Measurements from ENCODE around the gene MCOLN1.

The MCOLN1 gene

GRCh38 chr19:7540761-7541474 is 18.5 kb downstream of the MCOLN1 start:
- H3K27ac Mint-ChIP-seq, result no peak overlapping the region
- no peaks in the 10 kb centered on the region for H3K9me3 Mint-ChIP-seq
- H3K4me3 Mint-ChIP-seq, result no peak overlapping the region
- H3K36me3 Mint-ChIP-seq (ENCODE audit: low read depth), result peaks cover 35% of the 10 kb centered on the region
- H3K4me1 Mint-ChIP-seq, result peaks cover 4% of the 10 kb centered on the region
- TF ChIP-seq CTCF (IDR thresholded peaks at IDR 0.05; ENCODE audit: unreplicated experiment in 3 of 3), result no peak
- no peaks in the 10 kb centered on the region for H3K27me3 Mint-ChIP-seq (ENCODE audit: low read depth)

GRCh38 chr19:7541475-7541824 is 19.0 kb downstream of the MCOLN1 start:
- H3K27ac Mint-ChIP-seq, result no peak overlapping the region
- peaks cover 35% of the 10 kb centered on the region for H3K36me3 Mint-ChIP-seq (ENCODE audit: low read depth)
- H3K4me3 Mint-ChIP-seq, result no peak overlapping the region
- no peaks in the 10 kb centered on the region for H3K27me3 Mint-ChIP-seq (ENCODE audit: low read depth)
- no peaks in the 10 kb centered on the region for H3K9me3 Mint-ChIP-seq
- no peak for TF ChIP-seq CTCF (IDR thresholded peaks at IDR 0.05; ENCODE audit: unreplicated experiment in 3 of 3)
- H3K4me1 Mint-ChIP-seq, result peaks cover under 1% of the 10 kb centered on the region

GRCh38 chr19:7541828-7542443 is 19.5 kb downstream of the MCOLN1 start:
- Mint-ChIP-seq H3K4me1 (no peaks in the 10 kb centered on the region), H3K27me3 (ENCODE audit: low read depth) (no peaks in the 10 kb centered on the region), H3K36me3 (ENCODE audit: low read depth) (peaks cover 33% of the 10 kb centered on the region), H3K9me3 (no peaks in the 10 kb centered on the region), H3K4me3 (no peak overlapping the region), H3K27ac (no peak overlapping the region)
- TF ChIP-seq CTCF (IDR thresholded peaks at IDR 0.05; ENCODE audit: unreplicated experiment in 3 of 3), result no peak

- H3K4me1 Mint-ChIP-seq, result no peaks in the 10 kb centered on the region
- no peaks in the 10 kb centered on the region for H3K27me3 Mint-ChIP-seq (ENCODE audit: low read depth)
- no peak overlapping the region for H3K27ac Mint-ChIP-seq
- no peak for TF ChIP-seq CTCF (IDR thresholded peaks at IDR 0.05; ENCODE audit: unreplicated experiment in 3 of 3)
- peaks cover 30% of the 10 kb centered on the region for H3K36me3 Mint-ChIP-seq (ENCODE audit: low read depth)
- no peak overlapping the region for H3K4me3 Mint-ChIP-seq
- no peaks in the 10 kb centered on the region for H3K9me3 Mint-ChIP-seq
These were observed 20.3 kb downstream of the MCOLN1 start for GRCh38 chr19:7542556-7543348.

GRCh38 chr19:7544626-7545025 is 22.2 kb downstream of the MCOLN1 start:
- Mint-ChIP-seq H3K4me1 (no peaks in the 10 kb centered on the region), H3K27me3 (ENCODE audit: low read depth) (peaks cover 3% of the 10 kb centered on the region), H3K36me3 (ENCODE audit: low read depth) (peaks cover 24% of the 10 kb centered on the region), H3K27ac (no peak overlapping the region), H3K4me3 (no peak overlapping the region), H3K9me3 (no peaks in the 10 kb centered on the region)
- TF ChIP-seq CTCF (IDR thresholded peaks at IDR 0.05; ENCODE audit: unreplicated experiment in 3 of 3), result no peak

Measured in nephron (organoid).